ENCODE measurements around the gene PITPNC1.

DNA sequence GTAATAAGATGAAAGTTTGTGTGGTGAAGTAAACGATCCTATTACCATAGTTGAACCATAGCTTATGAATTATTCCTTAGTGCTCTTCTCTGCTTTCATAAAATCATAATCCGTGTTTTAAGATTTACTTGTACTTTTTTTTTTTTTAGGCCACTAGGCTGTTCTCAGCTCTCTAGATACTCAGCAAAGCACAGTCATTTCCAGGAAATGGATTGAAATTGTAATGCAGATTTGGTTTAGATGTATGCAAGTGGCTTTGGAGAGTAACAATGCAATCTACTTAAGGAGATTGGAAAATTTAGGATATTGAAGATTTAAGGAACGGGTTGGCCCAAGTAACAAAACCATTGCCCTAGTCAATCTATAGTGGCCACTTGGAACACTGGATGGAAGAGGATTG, 125.1 kb downstream of the PITPNC1 start:
- TF ChIP-seq EZH2 (IDR thresholded peaks at IDR 0.05; ENCODE audit: insufficient read depth, poor library complexity, severe bottlenecking), result no peak
- TF ChIP-seq EZH2phosphoT487 (IDR thresholded peaks at IDR 0.05; ENCODE audit: insufficient read depth, low read depth), result no peak

Measured in GM23248 (cell line).